CD4-positive, alpha-beta memory T cell (primary cell): Measurements from ENCODE around the gene NFATC1. TPM values are rescaled to one million over a fixed set of nuclear protein-coding genes. Genes with fewer than 3 reads are reported as not detected.

Experiments
- CTCF ChIA-PET: fragments of 350-600 bp; sonication (Branson Sonifier 250); formaldehyde crosslinking; loops from one replicate; lab custom pipeline; 2021; ENCODE audit warnings: inconsistent platforms; ENCODE audit not compliant: partially characterized antibody; lab: Charles Lee
- POLR2A ChIA-PET: fragments of 350-600 bp; sonication (Branson Sonifier 250); formaldehyde crosslinking; loops from one replicate; lab custom pipeline; 2021; ENCODE audit not compliant: partially characterized antibody; lab: Charles Lee
- DNase-seq, 5 donors: peaks; one replicate each; pipeline versions ENCODE4 v3.0.0 to v3.0.0-alpha.2; 2020 to 2022; ENCODE audit warnings: mixed read lengths in 1 of 5
- H3K27ac ChIP-seq: one replicate; pipeline ENCODE4 v1.7.0; 2013; ENCODE audit warnings: low read depth, low read length
- H3K27me3 ChIP-seq: 2 replicates; pipeline ENCODE4 v1.7.0; 2013; ENCODE audit warnings: mild to moderate bottlenecking, low read length, moderate library complexity; ENCODE audit not compliant: insufficient read depth
- H3K36me3 ChIP-seq: 2 replicates; pipeline ENCODE4 v1.7.0; 2013; ENCODE audit warnings: mild to moderate bottlenecking, low read length, moderate library complexity; ENCODE audit not compliant: insufficient read depth
- H3K4me1 ChIP-seq: 2 replicates; pipeline ENCODE4 v1.7.0; 2013; ENCODE audit warnings: mild to moderate bottlenecking, low read length, moderate library complexity; ENCODE audit not compliant: insufficient read depth
- H3K4me3 ChIP-seq, 2 donors: one replicate each; pipeline ENCODE4 v1.7.0; 2013; ENCODE audit warnings: low read length in 2 of 2, mild to moderate bottlenecking in 1 of 2
- H3K9me3 ChIP-seq, 2 donors: one replicate each; pipeline ENCODE4 v1.7.0; 2013; ENCODE audit warnings: low read length in 2 of 2, control low read depth in 1 of 2; ENCODE audit not compliant: control insufficient read depth in 1 of 2
- H3K27ac Mint-ChIP-seq, 7 donors: one replicate each; pipeline ENCODE4 v1.8.0; 2020 to 2021; ENCODE audit warnings: mixed read lengths in 7 of 7, mild to moderate bottlenecking in 6 of 7, inconsistent platforms in 3 of 7, moderate library complexity in 3 of 7
- H3K27me3 Mint-ChIP-seq, 2 donors: one replicate each; pipeline ENCODE4 v1.8.0; 2020 to 2021; ENCODE audit warnings: mixed read lengths in 2 of 2
- H3K36me3 Mint-ChIP-seq, 2 donors: one replicate each; pipeline ENCODE4 v1.8.0; 2020 to 2021; ENCODE audit warnings: mixed read lengths in 2 of 2, inconsistent platforms in 1 of 2, mild to moderate bottlenecking in 1 of 2
- H3K4me1 Mint-ChIP-seq, 4 donors: one replicate each; pipeline ENCODE4 v1.8.0; 2020 to 2021; ENCODE audit warnings: mixed read lengths in 4 of 4, mild to moderate bottlenecking in 1 of 4
- H3K4me3 Mint-ChIP-seq, 8 donors: one replicate each; pipeline ENCODE4 v1.8.0; 2020 to 2021; ENCODE audit warnings: mixed read lengths in 8 of 8, mild to moderate bottlenecking in 7 of 8, moderate library complexity in 6 of 8, inconsistent platforms in 3 of 8
- H3K9me3 Mint-ChIP-seq, 8 donors: one replicate each; pipeline ENCODE4 v1.8.0; 2020 to 2021; ENCODE audit warnings: mixed read lengths in 8 of 8, mild to moderate bottlenecking in 5 of 8, inconsistent platforms in 3 of 8, moderate library complexity in 1 of 8
- intact Hi-C: fragments of 100-400 bp; cut with micrococcal nuclease; formaldehyde crosslinking; loops from one replicate; pipeline ENCODE4 v1.15.1; 2023
- polyA plus RNA-seq, 2 donors: library from polyadenylated mRNA; unstranded; fragments of 300-500 nt; fragmentation: Illumina TruSeq; gene quantifications; one replicate each; pipeline ENCODE4 v1.2.3, GENCODE V29; 2021
- total RNA-seq, 2 experiments: library from RNA; stranded (reverse); gene quantifications; one replicate each; pipeline ENCODE4 v1.2.3, GENCODE V29; 2021

Gene NFATC1
- total and polyA plus RNA-seq, 4 experiments from 2014 or later = 15.3 to 69.6 (median 54.9) TPM

GRCh38 chr18:79367480-79367879 lies 28.2 kb upstream of the NFATC1 start:
- Histone ChIP-seq H3K4me1 (peaks cover 30% of the 10 kb centered on the region), H3K27me3 (no peaks in the 10 kb centered on the region), H3K4me3 (no peak overlapping the region), H3K27ac (no peak overlapping the region), H3K36me3 (peaks cover 4% of the 10 kb centered on the region), H3K9me3 (no peaks in the 10 kb centered on the region)
- Mint-ChIP-seq H3K4me3 (peak overlapping the region in 3 of 8 donors; percentile 15 to 44 (median 33)), H3K36me3 (peaks cover 15 to 31% of the 10 kb centered on the region in 2 donors), H3K27ac (no peak overlapping the region), H3K9me3 (peaks cover 0 to 1% (median 0%) of the 10 kb centered on the region in 8 donors), H3K4me1 (peaks cover 22 to 41% (median 28%) of the 10 kb centered on the region in 4 donors), H3K27me3 (no peaks in the 10 kb centered on the region)
- intact Hi-C loops = no loop called here
- ChIA-PET CTCF (interaction anchor here (1.5 to 1.6 kb wide), 2 partner anchors 11 to 277 kb away, joined by 4 to 8 read pairs; no protein-coding TSS in a partner anchor), POLR2A (no interaction called here)
- DNase-seq = no peak

- H3K4me1 ChIP-seq = peaks cover 30% of the 10 kb centered on the region
- no peaks in the 10 kb centered on the region for H3K9me3 ChIP-seq
- H3K4me3 ChIP-seq = no peak overlapping the region
- peak overlapping the region in 1 of 8 donors; percentile 22 for H3K4me3 Mint-ChIP-seq
- intact Hi-C loops = no loop called here
- H3K36me3 Mint-ChIP-seq = peaks cover 13 to 30% of the 10 kb centered on the region in 2 donors
- H3K27ac Mint-ChIP-seq = peak overlapping the region in 1 of 7 donors; percentile 24
- no peaks in the 10 kb centered on the region for H3K27me3 ChIP-seq
- H3K27me3 Mint-ChIP-seq = no peaks in the 10 kb centered on the region
- H3K36me3 ChIP-seq = peaks cover 4% of the 10 kb centered on the region
- ChIA-PET POLR2A (no interaction called here), CTCF (interaction anchor here (0.6 to 1.6 kb wide), 3 partner anchors 11 to 277 kb away, joined by 3 to 8 read pairs (median 4); no protein-coding TSS in a partner anchor)
- peaks cover 0 to 1% (median 0%) of the 10 kb centered on the region in 8 donors for H3K9me3 Mint-ChIP-seq
- peaks cover 22 to 41% (median 28%) of the 10 kb centered on the region in 4 donors for H3K4me1 Mint-ChIP-seq
- no peak overlapping the region for H3K27ac ChIP-seq
- DNase-seq = no peak
These were observed 27.7 kb upstream of the NFATC1 start for GRCh38 chr18:79367989-79368388.

- peaks cover 22 to 41% (median 28%) of the 10 kb centered on the region in 4 donors for H3K4me1 Mint-ChIP-seq
- CTCF ChIA-PET = interaction anchor here (0.6 to 1.6 kb wide), 3 partner anchors 10 to 276 kb away, joined by 3 to 8 read pairs (median 4); no protein-coding TSS in a partner anchor
- POLR2A ChIA-PET = interaction anchor here (1.1 kb wide), 1 partner anchor 9 kb away, joined by 3 read pairs; no protein-coding TSS in a partner anchor
- Histone ChIP-seq H3K27me3 (no peaks in the 10 kb centered on the region), H3K4me1 (peaks cover 30% of the 10 kb centered on the region), H3K4me3 (no peak overlapping the region), H3K36me3 (peaks cover 4% of the 10 kb centered on the region), H3K9me3 (no peaks in the 10 kb centered on the region), H3K27ac (no peak overlapping the region)
- no peaks in the 10 kb centered on the region for H3K27me3 Mint-ChIP-seq
- intact Hi-C loops = no loop called here
- H3K9me3 Mint-ChIP-seq = peaks cover 0 to 1% (median 0%) of the 10 kb centered on the region in 8 donors
- peaks cover 7 to 24% of the 10 kb centered on the region in 2 donors for H3K36me3 Mint-ChIP-seq
- H3K27ac Mint-ChIP-seq = peak overlapping the region in 4 of 7 donors; percentile 32 to 81 (median 67)
- peak overlapping the region in 7 of 8 donors; percentile 2 to 69 (median 49) for H3K4me3 Mint-ChIP-seq
- DNase-seq = peak in 1 of 5 donors; percentile 18
These were observed 27.0 kb upstream of the NFATC1 start for GRCh38 chr18:79368681-79369080.

GRCh38 chr18:79371561-79372121 lies 24.1 kb upstream of the NFATC1 start:
- Mint-ChIP-seq H3K4me3 (peak overlapping the region in 3 of 8 donors; percentile 45 to 61 (median 46)), H3K9me3 (no peaks in the 10 kb centered on the region), H3K27ac (peak overlapping the region; percentile 12 to 94 (median 73)), H3K4me1 (peaks cover 18 to 41% (median 26%) of the 10 kb centered on the region in 4 donors), H3K36me3 (peaks cover 0 to 19% of the 10 kb centered on the region in 2 donors), H3K27me3 (no peaks in the 10 kb centered on the region)
- intact Hi-C loops = no loop called here
- no peak for DNase-seq
- H3K36me3 ChIP-seq = no peaks in the 10 kb centered on the region
- peaks cover 30% of the 10 kb centered on the region for H3K4me1 ChIP-seq
- ChIA-PET CTCF (no interaction called here), POLR2A (no interaction called here)
- H3K4me3 ChIP-seq = no peak overlapping the region
- H3K27me3 ChIP-seq = no peaks in the 10 kb centered on the region
- H3K9me3 ChIP-seq = no peaks in the 10 kb centered on the region
- H3K27ac ChIP-seq = no peak overlapping the region

GRCh38 chr18:79372461-79372860 lies 23.3 kb upstream of the NFATC1 start:
- peaks cover 0 to 23% of the 10 kb centered on the region in 2 donors for H3K36me3 Mint-ChIP-seq

GRCh38 chr18:79372991-79373390 lies 22.7 kb upstream of the NFATC1 start:
- H3K27ac Mint-ChIP-seq = peak overlapping the region in 2 of 7 donors; percentile 4 to 7
- intact Hi-C loops = no loop called here
- H3K36me3 Mint-ChIP-seq = peaks cover 0 to 26% of the 10 kb centered on the region in 2 donors
- no peaks in the 10 kb centered on the region for H3K9me3 Mint-ChIP-seq
- H3K27me3 ChIP-seq = no peaks in the 10 kb centered on the region
- no peak overlapping the region for H3K4me3 Mint-ChIP-seq
- H3K9me3 ChIP-seq = no peaks in the 10 kb centered on the region
- DNase-seq = no peak
- H3K27ac ChIP-seq = no peak overlapping the region
- H3K36me3 ChIP-seq = peaks cover 5% of the 10 kb centered on the region
- H3K4me1 Mint-ChIP-seq = peaks cover 16 to 34% (median 23%) of the 10 kb centered on the region in 4 donors
- POLR2A ChIA-PET = no interaction called here
- H3K4me3 ChIP-seq = no peak overlapping the region
- H3K27me3 Mint-ChIP-seq = no peaks in the 10 kb centered on the region
- H3K4me1 ChIP-seq = peaks cover 27% of the 10 kb centered on the region
- CTCF ChIA-PET = interaction anchor here (1.2 kb wide), 1 partner anchor 157 kb away, joined by 4 read pairs; no protein-coding TSS in a partner anchor

More at GRCh38 chr18:79372461-79372860, 23.3 kb upstream of the NFATC1 start:
- ChIA-PET POLR2A (no interaction called here), CTCF (interaction anchor here (1.2 kb wide), 1 partner anchor 157 kb away, joined by 4 read pairs; no protein-coding TSS in a partner anchor)
- Mint-ChIP-seq H3K27ac (peak overlapping the region in 3 of 7 donors; percentile 7 to 75 (median 50)), H3K9me3 (no peaks in the 10 kb centered on the region), H3K27me3 (no peaks in the 10 kb centered on the region), H3K4me1 (peaks cover 18 to 40% (median 25%) of the 10 kb centered on the region in 4 donors), H3K4me3 (no peak overlapping the region)
- Histone ChIP-seq H3K9me3 (no peaks in the 10 kb centered on the region), H3K4me3 (no peak overlapping the region), H3K27me3 (no peaks in the 10 kb centered on the region), H3K27ac (no peak overlapping the region), H3K4me1 (peaks cover 30% of the 10 kb centered on the region), H3K36me3 (peaks cover 2% of the 10 kb centered on the region)
- DNase-seq = no peak
- intact Hi-C loops = no loop called here

- intact Hi-C loops = no loop called here
- peak overlapping the region in 1 of 7 donors; percentile 57 for H3K27ac Mint-ChIP-seq
- peaks cover under 1 to 30% of the 10 kb centered on the region in 2 donors for H3K36me3 Mint-ChIP-seq
- peaks cover 5% of the 10 kb centered on the region for H3K36me3 ChIP-seq
- no peaks in the 10 kb centered on the region for H3K27me3 Mint-ChIP-seq
- ChIA-PET POLR2A (no interaction called here), CTCF (interaction anchor here (1.4 kb wide), 1 partner anchor 18 kb away, joined by 4 read pairs; no protein-coding TSS in a partner anchor)
- no peak overlapping the region for H3K27ac ChIP-seq
- DNase-seq = no peak
- H3K9me3 Mint-ChIP-seq = no peaks in the 10 kb centered on the region
- H3K4me1 ChIP-seq = peaks cover 20% of the 10 kb centered on the region
- no peak overlapping the region for H3K4me3 ChIP-seq
- H3K9me3 ChIP-seq = no peaks in the 10 kb centered on the region
- H3K4me3 Mint-ChIP-seq = no peak overlapping the region
- H3K27me3 ChIP-seq = no peaks in the 10 kb centered on the region
- peaks cover 8 to 28% (median 16%) of the 10 kb centered on the region in 4 donors for H3K4me1 Mint-ChIP-seq
These were observed 22.0 kb upstream of the NFATC1 start for GRCh38 chr18:79373736-79374135.
